HG02852 (cell line): Measurements from ENCODE around the gene MARCHF7.
"Not testable (repeated sequence)": the region's sequence is repeated elsewhere in the genome, so short reads cannot be mapped to it uniquely, and the experiment has no call there.

ENCODE experiments used
- ATAC-seq: cut with Tn5 transposase; IDR thresholded peaks from one replicate; pipeline ENCODE4 v1.9.1; 2021; ENCODE audit warnings: mild to moderate bottlenecking, moderate library complexity; ENCODE audit not compliant: unreplicated experiment

Gene MARCHF7

DNA sequence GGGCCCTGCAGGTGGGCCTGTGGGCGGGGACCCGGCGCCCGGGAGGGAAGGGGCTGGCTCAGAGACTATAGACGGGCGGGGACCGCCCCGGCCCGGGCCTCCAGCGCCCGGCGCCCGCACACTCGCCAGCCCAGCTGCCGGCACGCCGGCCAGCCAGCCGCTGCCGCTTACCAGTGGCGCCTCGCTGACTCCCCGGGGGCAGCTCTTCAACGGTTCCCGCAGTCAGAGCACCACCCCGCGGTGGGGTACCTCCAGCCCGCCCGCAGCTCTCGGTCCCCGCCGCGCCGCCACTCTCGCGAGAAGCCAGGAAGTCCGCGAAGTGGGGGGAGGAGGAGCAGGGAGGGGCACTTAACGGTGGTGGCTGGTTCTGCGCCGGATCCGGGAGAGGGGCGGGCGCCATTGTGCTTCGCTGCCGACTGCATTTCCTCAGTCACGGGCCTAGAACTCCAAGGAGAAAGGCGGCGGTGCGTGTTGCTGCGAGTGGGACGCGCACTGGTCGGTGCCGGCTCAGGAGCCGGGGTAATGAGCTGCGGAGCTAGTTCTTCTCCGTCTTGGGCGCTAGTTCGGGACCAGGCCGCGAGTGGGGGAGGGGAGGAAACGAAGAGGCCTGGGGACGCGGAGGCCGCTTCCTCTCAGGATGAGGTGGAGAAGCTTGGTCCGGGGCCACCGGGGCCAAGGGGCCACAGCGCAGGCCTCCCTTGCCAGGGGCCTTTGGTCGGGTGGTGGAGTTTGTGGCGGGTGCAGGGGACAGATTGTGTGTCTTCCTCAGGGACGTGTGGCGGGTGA, at the start of gene MARCHF7:
MARCHF7 (plus strand) TSS at position 364 of the 786 bp plus-strand sequence. CDS start 16,517 bp downstream, outside the sequence.
- ATAC-seq, result peak; percentile 90

GRCh38 chr2:159667423-159667822, 44.9 kb upstream of the MARCHF7 start:
- ATAC-seq, result not testable (repeated sequence)

DNA sequence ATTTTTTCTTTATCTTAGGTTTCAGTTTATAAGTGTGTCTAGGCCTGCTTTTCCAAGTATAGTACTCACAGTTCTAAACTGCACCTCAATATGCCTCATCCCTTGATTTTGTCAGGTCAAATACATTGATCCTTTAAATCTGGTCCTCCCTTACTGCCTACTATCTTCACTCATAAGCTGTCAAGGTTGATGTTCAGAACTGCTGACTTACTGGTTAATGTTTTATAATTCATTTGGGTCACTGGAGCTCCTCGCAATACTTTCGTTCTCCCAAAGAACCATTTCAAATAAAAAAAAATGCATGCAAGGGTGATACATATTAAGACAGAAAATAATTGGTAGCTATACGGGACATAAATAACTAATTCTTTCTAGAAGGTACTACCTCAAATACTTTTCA, 41.3 kb upstream of the MARCHF7 start:
- no peak for ATAC-seq

- ATAC-seq, result no peak
Observed at GRCh38 chr2:159677654-159678053, 34.7 kb upstream of the MARCHF7 start.

DNA sequence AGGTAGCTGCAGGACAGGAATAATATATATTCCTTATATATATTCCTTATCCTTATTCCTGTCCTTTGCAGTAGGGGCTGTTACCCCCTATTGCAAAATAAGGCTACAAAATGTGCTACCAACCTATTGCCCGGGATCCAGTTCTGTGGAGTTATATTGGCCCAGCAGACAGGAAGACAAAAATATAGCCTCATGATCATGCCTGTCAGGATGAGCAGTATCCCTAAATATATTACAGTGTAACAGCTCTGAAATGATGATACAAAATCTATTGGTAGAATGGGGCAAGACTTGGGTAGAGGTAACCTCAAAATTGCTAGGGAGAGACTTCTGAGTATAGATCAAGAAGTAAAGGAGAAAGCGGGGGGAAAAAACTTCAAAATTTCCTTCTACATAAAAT, 31.6 kb upstream of the MARCHF7 start:
- no peak for ATAC-seq

- ATAC-seq, result no peak
Observed at GRCh38 chr2:159683817-159684216, 28.5 kb upstream of the MARCHF7 start.

- ATAC-seq, result no peak
Observed at GRCh38 chr2:159684796-159685195, 27.5 kb upstream of the MARCHF7 start.

- ATAC-seq, result no peak
Observed at GRCh38 chr2:159694500-159695040, 17.7 kb upstream of the MARCHF7 start.

GRCh38 chr2:159695795-159696448, 16.4 kb upstream of the MARCHF7 start:
- peak; percentile 55 for ATAC-seq

GRCh38 chr2:159703491-159703890, 8.8 kb upstream of the MARCHF7 start:
- ATAC-seq, result no peak

DNA sequence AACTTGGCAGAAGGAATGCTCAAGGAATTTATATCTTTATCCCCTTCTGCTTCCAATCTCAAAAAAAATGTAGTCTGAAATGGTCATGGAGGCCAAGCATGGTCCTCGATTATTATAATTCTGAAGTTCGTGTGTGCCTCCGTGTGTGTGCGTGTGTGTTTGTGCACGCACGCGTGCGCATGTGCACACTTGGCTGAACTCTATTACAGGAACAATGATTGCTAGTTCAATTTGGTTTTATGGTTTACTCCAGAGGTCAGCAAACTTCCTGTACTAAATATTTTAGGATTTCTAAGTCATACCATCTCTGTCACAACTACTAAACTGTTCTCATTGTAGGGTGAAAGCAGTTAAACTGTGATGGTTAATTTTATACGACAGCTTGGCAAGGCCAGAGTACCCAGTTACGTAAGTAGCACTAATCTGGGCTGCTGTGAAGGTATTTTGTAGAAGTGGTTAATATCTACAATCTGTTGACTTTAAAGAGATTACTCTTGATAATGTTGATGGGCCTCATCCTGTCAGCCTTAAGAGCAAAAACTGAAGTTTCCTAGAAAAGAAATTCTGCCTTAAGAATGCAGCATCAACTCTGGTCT, 5.8 kb upstream of the MARCHF7 start:
- no peak for ATAC-seq

DNA sequence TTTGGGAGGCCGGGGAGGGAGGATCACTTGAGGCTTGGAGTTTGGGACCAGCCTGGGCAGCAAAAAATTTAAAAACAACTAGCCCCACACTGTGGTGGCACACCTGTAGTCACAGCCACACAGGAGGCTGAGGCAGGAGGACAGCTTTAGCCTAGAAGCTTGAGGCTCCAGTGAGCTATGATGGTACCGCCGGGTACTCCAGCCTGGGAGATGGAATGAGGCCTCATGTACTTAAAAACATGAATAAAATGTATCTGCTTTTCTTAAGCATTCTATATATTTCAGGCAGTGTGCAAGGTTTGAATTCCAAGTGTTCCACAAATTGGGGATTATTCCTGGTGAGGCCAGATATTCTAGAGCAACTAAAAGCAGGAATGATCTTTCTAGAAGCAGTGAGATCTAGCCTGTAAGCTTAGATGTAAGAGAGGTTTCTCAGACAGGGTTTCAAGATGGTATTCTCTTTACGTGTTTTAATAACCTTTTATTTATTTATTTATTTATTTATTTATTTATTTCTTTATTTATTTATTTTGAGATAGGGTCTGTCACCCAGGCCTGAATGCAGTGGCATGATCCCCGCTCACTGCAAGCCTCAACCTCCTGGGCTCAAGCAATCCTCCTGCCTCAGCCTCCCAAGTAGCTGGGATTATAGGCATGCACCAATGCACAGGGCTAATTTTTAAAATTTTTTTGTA, 4.1 kb upstream of the MARCHF7 start:
- no peak for ATAC-seq

GRCh38 chr2:159710601-159711180, 1.6 kb upstream of the MARCHF7 start:
- ATAC-seq, result no peak

DNA sequence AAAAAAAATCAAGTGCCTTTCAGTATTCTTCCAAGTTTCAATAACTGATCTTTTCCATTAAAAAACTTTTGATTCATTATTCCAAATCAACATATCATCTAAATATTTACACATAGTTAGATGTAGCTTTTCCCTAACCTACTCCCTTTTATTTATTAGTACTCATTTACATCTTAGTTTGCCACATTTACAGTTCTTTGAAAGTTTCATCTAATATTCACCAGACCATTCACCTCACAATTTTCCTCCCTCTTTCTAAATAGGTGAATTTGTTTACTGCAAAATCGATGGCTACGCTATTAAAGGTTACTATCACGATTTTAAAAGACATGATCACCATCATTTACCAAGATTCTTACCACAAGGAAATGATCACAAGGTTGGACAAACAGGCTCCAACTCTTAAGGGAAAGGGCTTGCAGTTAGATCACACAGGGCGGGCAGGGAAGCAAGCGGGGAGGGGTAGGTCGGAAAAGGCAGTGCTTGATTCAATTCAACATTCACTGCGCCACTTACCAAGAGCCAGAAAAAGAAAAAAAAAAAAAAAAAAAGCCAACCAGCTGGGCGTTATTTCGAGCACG, 654 bp upstream of the MARCHF7 start:
- no peak for ATAC-seq

- peak; percentile 13 for ATAC-seq
Observed at GRCh38 chr2:159712929-159713420, 669 bp downstream of the MARCHF7 start.

DNA sequence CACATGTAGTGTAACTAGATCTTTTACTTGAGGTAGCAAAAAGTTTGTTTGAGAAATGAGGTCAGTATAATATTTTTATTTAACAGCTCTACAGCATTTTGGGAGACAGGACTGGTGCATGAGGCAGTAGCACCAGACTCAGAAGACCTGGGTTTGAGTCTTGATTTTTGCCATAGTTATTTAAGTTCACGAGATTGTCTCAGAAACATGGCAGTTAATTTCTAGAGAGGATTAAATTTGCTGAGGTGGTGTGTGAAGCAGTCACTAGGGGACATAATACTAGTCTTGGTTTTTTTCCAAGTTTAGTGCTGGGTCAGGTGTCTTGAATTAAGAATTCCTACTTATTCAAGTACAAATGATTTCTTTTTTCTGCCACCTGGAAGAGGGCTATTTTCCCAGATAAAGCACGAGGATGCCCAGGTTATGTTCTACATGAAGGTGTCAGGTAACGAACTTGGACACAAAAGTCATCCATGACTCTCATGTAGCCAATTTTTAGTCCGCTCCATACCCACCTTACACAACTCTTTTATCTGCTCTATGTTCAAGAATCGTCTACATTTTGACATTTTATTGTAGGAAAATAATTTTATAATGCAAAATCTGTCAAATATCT, 1.4 kb downstream of the MARCHF7 start:
- no peak for ATAC-seq

- ATAC-seq, result no peak
Observed at GRCh38 chr2:159714247-159714930, 2.1 kb downstream of the MARCHF7 start.

GRCh38 chr2:159715451-159715850, 3.1 kb downstream of the MARCHF7 start:
- no peak for ATAC-seq

- not testable (repeated sequence) for ATAC-seq
Observed at GRCh38 chr2:159716409-159716808, 4.1 kb downstream of the MARCHF7 start.
